Measurements from ENCODE around the gene MTMR3.
"Not testable (repeated sequence)": the region's sequence is repeated elsewhere in the genome, so short reads cannot be mapped to it uniquely, and the experiment has no call there.

The MTMR3 gene

GRCh38 chr22:29883045-29883774 is at the start of gene MTMR3:
MTMR3 (plus strand) TSS chr22:29883174; CDS start chr22:29971060, 87,886 bp downstream.
- peak; percentile 51 for DNase-seq

GRCh38 chr22:29833392-29833965 is 49.5 kb upstream of the MTMR3 start:
- DNase-seq: no peak

- DNase-seq: no peak
These were observed 48.9 kb upstream of the MTMR3 start for GRCh38 chr22:29834046-29834445.

GRCh38 chr22:29836791-29837370 is 46.1 kb upstream of the MTMR3 start:
- not testable (repeated sequence) for DNase-seq

GRCh38 chr22:29837741-29838598 is 45.0 kb upstream of the MTMR3 start, which contains the start of gene ASCC2:
ASCC2 (minus strand) TSS chr22:29838274; CDS start chr22:29832325, 5,949 bp downstream.
- DNase-seq: peak; percentile 81

GRCh38 chr22:29838599-29838956 is 44.4 kb upstream of the MTMR3 start:
- DNase-seq: no peak

GRCh38 chr22:29839039-29839438 is 43.9 kb upstream of the MTMR3 start:
- DNase-seq: no peak

- DNase-seq: peak; percentile 2
These were observed 42.5 kb upstream of the MTMR3 start for GRCh38 chr22:29840498-29840897.

- no peak for DNase-seq
These were observed 40.8 kb upstream of the MTMR3 start for GRCh38 chr22:29842172-29842571.

GRCh38 chr22:29842740-29843139 is 40.2 kb upstream of the MTMR3 start:
- peak; percentile 49 for DNase-seq

- no peak for DNase-seq
These were observed 36.7 kb upstream of the MTMR3 start for GRCh38 chr22:29846290-29846689.

GRCh38 chr22:29848111-29848510 is 34.9 kb upstream of the MTMR3 start:
- no peak for DNase-seq

GRCh38 chr22:29854432-29854831 is 28.5 kb upstream of the MTMR3 start:
- DNase-seq: no peak

- no peak for DNase-seq
These were observed 27.3 kb upstream of the MTMR3 start for GRCh38 chr22:29855611-29856181.

GRCh38 chr22:29856496-29856895 is 26.5 kb upstream of the MTMR3 start:
- no peak for DNase-seq

- not testable (repeated sequence) for DNase-seq
These were observed 23.9 kb upstream of the MTMR3 start for GRCh38 chr22:29859030-29859429.

- DNase-seq: no peak
These were observed 22.8 kb upstream of the MTMR3 start for GRCh38 chr22:29860006-29860766.

- no peak for DNase-seq
These were observed 21.2 kb upstream of the MTMR3 start for GRCh38 chr22:29861672-29862297.

- not testable (repeated sequence) for DNase-seq
These were observed 17.4 kb upstream of the MTMR3 start for GRCh38 chr22:29865572-29865971.

GRCh38 chr22:29867260-29867659 is 15.7 kb upstream of the MTMR3 start:
- DNase-seq: no peak

GRCh38 chr22:29867851-29868250 is 15.1 kb upstream of the MTMR3 start:
- no peak for DNase-seq

GRCh38 chr22:29870574-29870973 is 12.4 kb upstream of the MTMR3 start:
- DNase-seq: no peak
